ENCODE results near the gene RNF152.

The RNF152 gene

GRCh38 chr18:61841706-61842105, 51.1 kb downstream of the RNF152 start:
- no peaks in the 10 kb centered on the region for H3K36me3 ChIP-seq (ENCODE audit: insufficient read depth, low read length)

GRCh38 chr18:61840324-61840723, 52.5 kb downstream of the RNF152 start:
- Histone ChIP-seq H3K4me1 (ENCODE audit: insufficient read depth, low read length) (peaks cover 17% of the 10 kb centered on the region), H2AFZ (ENCODE audit: low read depth, low read length) (no peak overlapping the region), H3K9me3 (ENCODE audit: low read length) (peaks cover 10% of the 10 kb centered on the region), H3K27me3 (ENCODE audit: insufficient read depth, low read length) (no peaks in the 10 kb centered on the region), H3K4me3 (ENCODE audit: low read length) (no peak overlapping the region), H3K36me3 (ENCODE audit: insufficient read depth, low read length) (no peaks in the 10 kb centered on the region)

More at GRCh38 chr18:61841706-61842105, 51.1 kb downstream of the RNF152 start:
- no peak overlapping the region for H2AFZ ChIP-seq (ENCODE audit: low read depth, low read length)
- peaks cover 17% of the 10 kb centered on the region for H3K4me1 ChIP-seq (ENCODE audit: insufficient read depth, low read length)
- H3K9me3 ChIP-seq (ENCODE audit: low read length), result peaks cover 6% of the 10 kb centered on the region
- H3K27me3 ChIP-seq (ENCODE audit: insufficient read depth, low read length), result no peaks in the 10 kb centered on the region
- H3K4me3 ChIP-seq (ENCODE audit: low read length), result no peak overlapping the region

GRCh38 chr18:61838521-61838920, 54.3 kb downstream of the RNF152 start:
- no peak overlapping the region for H3K4me3 ChIP-seq (ENCODE audit: low read length)
- H3K4me1 ChIP-seq (ENCODE audit: insufficient read depth, low read length), result peaks cover 17% of the 10 kb centered on the region
- H3K27me3 ChIP-seq (ENCODE audit: insufficient read depth, low read length), result no peaks in the 10 kb centered on the region
- H2AFZ ChIP-seq (ENCODE audit: low read depth, low read length), result no peak overlapping the region
- H3K36me3 ChIP-seq (ENCODE audit: insufficient read depth, low read length), result no peaks in the 10 kb centered on the region
- peaks cover 10% of the 10 kb centered on the region for H3K9me3 ChIP-seq (ENCODE audit: low read length)

- H3K9me3 ChIP-seq (ENCODE audit: low read length), result peaks cover 8% of the 10 kb centered on the region
- no peaks in the 10 kb centered on the region for H3K27me3 ChIP-seq (ENCODE audit: insufficient read depth, low read length)
- no peak overlapping the region for H3K4me3 ChIP-seq (ENCODE audit: low read length)
Measured at GRCh38 chr18:61833978-61834377, 58.8 kb downstream of the RNF152 start.

GRCh38 chr18:61833387-61833786, 59.4 kb downstream of the RNF152 start:
- H3K9me3 ChIP-seq (ENCODE audit: low read length), result peaks cover 6% of the 10 kb centered on the region
- H3K27me3 ChIP-seq (ENCODE audit: insufficient read depth, low read length), result no peaks in the 10 kb centered on the region
- no peak overlapping the region for H2AFZ ChIP-seq (ENCODE audit: low read depth, low read length)
- no peaks in the 10 kb centered on the region for H3K36me3 ChIP-seq (ENCODE audit: insufficient read depth, low read length)
- H3K4me1 ChIP-seq (ENCODE audit: insufficient read depth, low read length), result no peaks in the 10 kb centered on the region
- H3K4me3 ChIP-seq (ENCODE audit: low read length), result no peak overlapping the region

More at GRCh38 chr18:61833978-61834377, 58.8 kb downstream of the RNF152 start:
- H2AFZ ChIP-seq (ENCODE audit: low read depth, low read length), result no peak overlapping the region
- no peaks in the 10 kb centered on the region for H3K36me3 ChIP-seq (ENCODE audit: insufficient read depth, low read length)
- no peaks in the 10 kb centered on the region for H3K4me1 ChIP-seq (ENCODE audit: insufficient read depth, low read length)

- peaks cover 6% of the 10 kb centered on the region for H3K9me3 ChIP-seq (ENCODE audit: low read length)
- H3K27me3 ChIP-seq (ENCODE audit: insufficient read depth, low read length), result no peaks in the 10 kb centered on the region
- no peak overlapping the region for H3K4me3 ChIP-seq (ENCODE audit: low read length)
- no peaks in the 10 kb centered on the region for H3K36me3 ChIP-seq (ENCODE audit: insufficient read depth, low read length)
- H2AFZ ChIP-seq (ENCODE audit: low read depth, low read length), result no peak overlapping the region
- H3K4me1 ChIP-seq (ENCODE audit: insufficient read depth, low read length), result no peaks in the 10 kb centered on the region
Measured at GRCh38 chr18:61832858-61833257, 59.9 kb downstream of the RNF152 start.

GRCh38 chr18:61831071-61831470, 61.7 kb downstream of the RNF152 start:
- H2AFZ ChIP-seq (ENCODE audit: low read depth, low read length), result no peak overlapping the region
- no peaks in the 10 kb centered on the region for H3K36me3 ChIP-seq (ENCODE audit: insufficient read depth, low read length)
- H3K27me3 ChIP-seq (ENCODE audit: insufficient read depth, low read length), result no peaks in the 10 kb centered on the region
- H3K4me3 ChIP-seq (ENCODE audit: low read length), result no peak overlapping the region
- peaks cover 3% of the 10 kb centered on the region for H3K4me1 ChIP-seq (ENCODE audit: insufficient read depth, low read length)
- H3K9me3 ChIP-seq (ENCODE audit: low read length), result peaks cover 2% of the 10 kb centered on the region

GRCh38 chr18:61829108-61829507, 63.7 kb downstream of the RNF152 start:
- H3K4me3 ChIP-seq (ENCODE audit: low read length), result no peak overlapping the region
- H3K27me3 ChIP-seq (ENCODE audit: insufficient read depth, low read length), result no peaks in the 10 kb centered on the region
- no peaks in the 10 kb centered on the region for H3K9me3 ChIP-seq (ENCODE audit: low read length)
- H3K4me1 ChIP-seq (ENCODE audit: insufficient read depth, low read length), result peaks cover 3% of the 10 kb centered on the region
- H3K36me3 ChIP-seq (ENCODE audit: insufficient read depth, low read length), result no peaks in the 10 kb centered on the region
- no peak overlapping the region for H2AFZ ChIP-seq (ENCODE audit: low read depth, low read length)

- no peaks in the 10 kb centered on the region for H3K36me3 ChIP-seq (ENCODE audit: insufficient read depth, low read length)
- H3K4me1 ChIP-seq (ENCODE audit: insufficient read depth, low read length), result peaks cover 3% of the 10 kb centered on the region
- no peak overlapping the region for H2AFZ ChIP-seq (ENCODE audit: low read depth, low read length)
- no peaks in the 10 kb centered on the region for H3K9me3 ChIP-seq (ENCODE audit: low read length)
- H3K4me3 ChIP-seq (ENCODE audit: low read length), result no peak overlapping the region
- H3K27me3 ChIP-seq (ENCODE audit: insufficient read depth, low read length), result no peaks in the 10 kb centered on the region
Measured at GRCh38 chr18:61827591-61827990, 65.2 kb downstream of the RNF152 start.

GRCh38 chr18:61825386-61825785, 67.4 kb downstream of the RNF152 start:
- peaks cover 3% of the 10 kb centered on the region for H3K4me1 ChIP-seq (ENCODE audit: insufficient read depth, low read length)
- no peaks in the 10 kb centered on the region for H3K9me3 ChIP-seq (ENCODE audit: low read length)
- no peak overlapping the region for H2AFZ ChIP-seq (ENCODE audit: low read depth, low read length)
- no peaks in the 10 kb centered on the region for H3K36me3 ChIP-seq (ENCODE audit: insufficient read depth, low read length)
- no peaks in the 10 kb centered on the region for H3K27me3 ChIP-seq (ENCODE audit: insufficient read depth, low read length)
- no peak overlapping the region for H3K4me3 ChIP-seq (ENCODE audit: low read length)

- Histone ChIP-seq H2AFZ (ENCODE audit: low read depth, low read length) (no peak overlapping the region), H3K36me3 (ENCODE audit: insufficient read depth, low read length) (no peaks in the 10 kb centered on the region), H3K27me3 (ENCODE audit: insufficient read depth, low read length) (no peaks in the 10 kb centered on the region), H3K9me3 (ENCODE audit: low read length) (no peaks in the 10 kb centered on the region), H3K4me3 (ENCODE audit: low read length) (no peak overlapping the region), H3K4me1 (ENCODE audit: insufficient read depth, low read length) (peaks cover 3% of the 10 kb centered on the region)
Measured at GRCh38 chr18:61824733-61825363, 68.0 kb downstream of the RNF152 start.

GRCh38 chr18:61823595-61823994, 69.2 kb downstream of the RNF152 start:
- H3K27me3 ChIP-seq (ENCODE audit: insufficient read depth, low read length), result no peaks in the 10 kb centered on the region
- no peaks in the 10 kb centered on the region for H3K36me3 ChIP-seq (ENCODE audit: insufficient read depth, low read length)
- H2AFZ ChIP-seq (ENCODE audit: low read depth, low read length), result no peak overlapping the region
- H3K9me3 ChIP-seq (ENCODE audit: low read length), result no peaks in the 10 kb centered on the region
- H3K4me3 ChIP-seq (ENCODE audit: low read length), result no peak overlapping the region
- peaks cover 3% of the 10 kb centered on the region for H3K4me1 ChIP-seq (ENCODE audit: insufficient read depth, low read length)

- H3K36me3 ChIP-seq (ENCODE audit: insufficient read depth, low read length), result no peaks in the 10 kb centered on the region
- H3K9me3 ChIP-seq (ENCODE audit: low read length), result no peaks in the 10 kb centered on the region
- H3K4me1 ChIP-seq (ENCODE audit: insufficient read depth, low read length), result peaks cover 3% of the 10 kb centered on the region
- H2AFZ ChIP-seq (ENCODE audit: low read depth, low read length), result no peak overlapping the region
- no peaks in the 10 kb centered on the region for H3K27me3 ChIP-seq (ENCODE audit: insufficient read depth, low read length)
- H3K4me3 ChIP-seq (ENCODE audit: low read length), result no peak overlapping the region
Measured at GRCh38 chr18:61822879-61823278, 69.9 kb downstream of the RNF152 start.

- no peaks in the 10 kb centered on the region for H3K4me1 ChIP-seq (ENCODE audit: insufficient read depth, low read length)
- H3K4me3 ChIP-seq (ENCODE audit: low read length), result no peak overlapping the region
- H3K27me3 ChIP-seq (ENCODE audit: insufficient read depth, low read length), result no peaks in the 10 kb centered on the region
- no peak overlapping the region for H2AFZ ChIP-seq (ENCODE audit: low read depth, low read length)
- no peaks in the 10 kb centered on the region for H3K9me3 ChIP-seq (ENCODE audit: low read length)
- no peaks in the 10 kb centered on the region for H3K36me3 ChIP-seq (ENCODE audit: insufficient read depth, low read length)
Measured at GRCh38 chr18:61821748-61822147, 71.1 kb downstream of the RNF152 start.
